K562 (cell line): Measurements from ENCODE around the gene RBFOX2. TPM values are rescaled to one million over a fixed set of nuclear protein-coding genes. Genes with fewer than 3 reads are reported as not detected.
A peak's percentile ranks its signal among the peaks of the same experiment; 100 is the strongest.

Experiments
- ATAC-seq: fragments of 200-7000 bp; cut with Tn5 transposase; 3 replicates; pipeline ENCODE4 v1.9.1; 2020; ENCODE audit warnings: moderate library complexity
- BruUV-seq: library from RNA; stranded (reverse); fragments of 400-500 nt; replicated peaks from 2 replicates; lab custom pipeline; 2021; lab: Mats Ljungman, UMichigan
- CTCF ChIA-PET: fragments of 300-600 bp; formaldehyde crosslinking; extraction: SDS; loops from one replicate; lab custom pipeline; 2021; ENCODE audit warnings: low intra/inter-chr PET ratio; lab: Yijun Ruan, JAX
- POLR2A ChIA-PET: fragments of 300-600, 350-650 bp; sonication (Branson Sonifier 250); formaldehyde crosslinking; extraction: SDS; loops from one replicate; lab custom pipeline; 2021; ENCODE audit warnings: antibody characterized with exemption, inconsistent platforms; lab: Yijun Ruan, JAX
- DNase-seq, 4 experiments: peaks; one replicate each; pipeline versions ENCODE4 v3.0.0 to v3.0.0-alpha.2; 2011 to 2018; ENCODE audit warnings: low spot score in 3 of 4, mixed read lengths in 3 of 4; ENCODE audit errors: extremely low read depth in 1 of 4
- FAIRE-seq: peaks from 2 replicates; lab custom pipeline; 2011; peaks lifted over from hg19 to GRCh38; lab: Jason Lieb, UNC
- H2AFZ ChIP-seq: 2 replicates; pipeline ENCODE4 v1.6.0; 2011; ENCODE audit warnings: low read depth, low read length, control low read depth, inconsistent platforms
- H3K27ac ChIP-seq: fragments of 200-600 bp; 3 replicates; pipeline ENCODE4 v1.8.0; 2011; ENCODE audit warnings: low read depth, mild to moderate bottlenecking, control low read depth, inconsistent platforms, low read length, moderate library complexity, mixed read lengths; ENCODE audit errors: extremely low read depth
- H3K27me3 ChIP-seq, 2 experiments: fragments of 300-600 bp in 1 of 2; 2 replicates in 1 of 2; 3 replicates in 1 of 2; pipeline versions ENCODE4 v1.6.0 to v1.8.0; 2011; ENCODE audit warnings: inconsistent platforms in 2 of 2, low read length in 2 of 2, mild to moderate bottlenecking in 1 of 2, mixed read lengths in 1 of 2, moderate library complexity in 1 of 2; ENCODE audit not compliant: control insufficient read depth in 2 of 2, insufficient read depth in 2 of 2
- H3K36me3 ChIP-seq: fragments of 300-600 bp; 3 replicates; pipeline ENCODE4 v1.8.0; 2011; ENCODE audit warnings: mild to moderate bottlenecking, low read length, inconsistent platforms; ENCODE audit not compliant: control insufficient read depth, insufficient read depth
- H3K4me1 ChIP-seq, 2 experiments: fragments of 200-600 bp in 1 of 2; replicated peaks in 1 of 2; 2 replicates in 1 of 2; 3 replicates in 1 of 2; pipeline versions ENCODE4 v1.5.1 to v1.8.0; 2011; ENCODE audit warnings: inconsistent platforms in 2 of 2, low read length in 2 of 2, mild to moderate bottlenecking in 1 of 2, mixed read lengths in 1 of 2, moderate library complexity in 1 of 2; ENCODE audit not compliant: control insufficient read depth in 2 of 2, insufficient read depth in 2 of 2
- H3K4me2 ChIP-seq: 2 replicates; pipeline ENCODE4 v1.6.1; 2011; ENCODE audit warnings: low read length, control low read depth, inconsistent platforms, mixed read lengths; ENCODE audit not compliant: insufficient read depth
- H3K4me3 ChIP-seq: fragments of 200-600 bp; sonication (generic), shearing (Covaris generic); 2 replicates; pipeline ENCODE4 v1.5.1; 2016; ENCODE audit warnings: control low read depth, inconsistent platforms
- H3K79me2 ChIP-seq: fragments of 200-600 bp; 3 replicates; pipeline ENCODE4 v1.8.0; 2011; ENCODE audit warnings: low read length, inconsistent platforms; ENCODE audit not compliant: control insufficient read depth, insufficient read depth
- H3K9ac ChIP-seq, 2 experiments: 2 replicates each; pipeline versions ENCODE4 v1.6.0 to v1.6.1; 2011; ENCODE audit warnings: low read depth in 2 of 2, low read length in 2 of 2, control low read depth in 1 of 2, inconsistent platforms in 1 of 2, mild to moderate bottlenecking in 1 of 2, mixed read lengths in 1 of 2; ENCODE audit not compliant: insufficient read depth in 1 of 2
- H3K9me1 ChIP-seq: one replicate; pipeline ENCODE4 v1.6.0; 2011; ENCODE audit warnings: inconsistent platforms, mild to moderate bottlenecking, low read length, moderate library complexity; ENCODE audit not compliant: control insufficient read depth, insufficient read depth
- H3K9me3 ChIP-seq: replicated peaks from 2 replicates; pipeline ENCODE4 v1.5.1; 2011; ENCODE audit warnings: low read depth, low read length, inconsistent platforms; ENCODE audit not compliant: control insufficient read depth, insufficient read depth
- H4K20me1 ChIP-seq: replicated peaks from 2 replicates; pipeline ENCODE4 v1.6.1; 2011; ENCODE audit warnings: low read length, inconsistent platforms, mixed read lengths; ENCODE audit not compliant: control insufficient read depth, insufficient read depth
- CEBPB ChIP-seq: fragments of 450-650 bp; IDR thresholded peaks from 2 replicates; pipeline ENCODE4 v1.6.1; 2016; ENCODE audit warnings: missing genetic modification characterization, missing compliant biosample characterization
- SMARCC2 ChIP-seq: fragments of 450-650 bp; IDR thresholded peaks from 2 replicates; pipeline ENCODE4 v1.6.1; 2017; ENCODE audit warnings: antibody characterized with exemption, moderate library complexity, mild to moderate bottlenecking, low read depth
- ZBTB8A ChIP-seq: fragments of 450-650 bp; IDR thresholded peaks from 2 replicates; pipeline ENCODE4 v1.6.1; 2018; ENCODE audit warnings: mild to moderate bottlenecking, moderate library complexity; ENCODE audit not compliant: partially characterized antibody
- ZNF311 ChIP-seq: fragments of 250-450 bp; sonication (Bioruptor Pico); IDR thresholded peaks from 2 replicates; pipeline ENCODE4 v1.4.0; 2020; ENCODE audit warnings: mild to moderate bottlenecking, moderate library complexity
- WGBS: fragments of 100-300 bp; shearing (Covaris generic); methylation state at CpG from one replicate; pipeline ENCODE4 v1.1.6; 2016; ENCODE audit warnings: low coverage, mixed read lengths; ENCODE audit not compliant: insufficient coverage; ENCODE audit errors: missing lambda C conversion rate; 5-methylcytosine and 5-hydroxymethylcytosine counted together
- in situ Hi-C: fragments of 300-500 bp; cut with MboI; formaldehyde crosslinking; loops from 4 replicates; pipeline ENCODE4 v1.15.0; 2018; ENCODE audit warnings: inconsistent platforms, mixed read lengths
- intact Hi-C: fragments of 100-400 bp; cut with micrococcal nuclease; formaldehyde crosslinking; loops from 2 replicates; pipeline ENCODE4 v1.14.2; 2022
- polyA plus RNA-seq, 8 experiments: library from polyadenylated mRNA; depleted of rRNA in 4 of 8; stranded (reverse) in 5 of 8; unstranded in 3 of 8; fragments of >200 nt; fragmentation: Nextera tagmentation in 2 of 8; fragmentation: Illumina TruSeq in 1 of 8; extraction: Ambion mirVana in 2 of 8; extraction: Trizol in 1 of 8; gene quantifications; 2 replicates each; pipeline versions ENCODE4 v1.2.1 to v1.2.3, GENCODE V29; 2011 to 2014; ENCODE audit warnings: inconsistent platforms in 1 of 8, missing spikeins in 1 of 8
- total RNA-seq, 7 experiments: library from RNA; depleted of rRNA in 6 of 7; stranded (reverse); fragments of >200 nt in 6 of 7; fragmentation: Illumina TruSeq in 2 of 7; extraction: Trizol in 2 of 7; gene quantifications; 2 replicates each; pipeline versions ENCODE4 v1.2.1 to v1.2.3, GENCODE V29; 2011 to 2021; ENCODE audit warnings: low replicate concordance in 1 of 7
- TF ChIP-seq, protein P1 (sequence below): fragments of 150-350 bp; conservative IDR thresholded peaks from 2 replicates; pipeline ENCODE4 v1.6.1; 2014; ENCODE audit warnings: low read length

RBFOX2 gene
- total and polyA plus RNA-seq, 9 of the 15 experiments (the other 6 are each of a cell fraction or from before 2014, with no cell fraction given) = 5.8 to 24.8 (median 14.2) TPM

DNA sequence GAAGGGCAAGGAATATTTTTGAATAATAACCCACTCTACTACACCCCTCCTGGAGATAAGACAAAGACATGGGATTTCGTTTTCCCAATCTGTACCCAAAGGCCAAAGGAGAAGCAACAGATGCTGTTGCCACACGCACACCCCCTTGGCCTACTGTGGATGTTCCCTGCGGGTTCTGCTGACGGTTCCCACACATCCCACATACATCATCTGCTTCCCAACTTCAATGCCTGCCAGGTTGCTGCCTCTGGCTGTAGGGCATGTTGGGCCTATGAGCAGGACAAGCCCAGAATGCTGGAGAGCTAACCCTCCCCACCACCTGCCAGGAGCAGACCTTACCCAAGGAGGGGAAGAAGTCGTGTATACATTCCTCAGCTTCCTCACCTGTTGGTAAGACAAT, 13.6 kb upstream of the RBFOX2 start (continued):
- TF ChIP-seq, protein P1, sequence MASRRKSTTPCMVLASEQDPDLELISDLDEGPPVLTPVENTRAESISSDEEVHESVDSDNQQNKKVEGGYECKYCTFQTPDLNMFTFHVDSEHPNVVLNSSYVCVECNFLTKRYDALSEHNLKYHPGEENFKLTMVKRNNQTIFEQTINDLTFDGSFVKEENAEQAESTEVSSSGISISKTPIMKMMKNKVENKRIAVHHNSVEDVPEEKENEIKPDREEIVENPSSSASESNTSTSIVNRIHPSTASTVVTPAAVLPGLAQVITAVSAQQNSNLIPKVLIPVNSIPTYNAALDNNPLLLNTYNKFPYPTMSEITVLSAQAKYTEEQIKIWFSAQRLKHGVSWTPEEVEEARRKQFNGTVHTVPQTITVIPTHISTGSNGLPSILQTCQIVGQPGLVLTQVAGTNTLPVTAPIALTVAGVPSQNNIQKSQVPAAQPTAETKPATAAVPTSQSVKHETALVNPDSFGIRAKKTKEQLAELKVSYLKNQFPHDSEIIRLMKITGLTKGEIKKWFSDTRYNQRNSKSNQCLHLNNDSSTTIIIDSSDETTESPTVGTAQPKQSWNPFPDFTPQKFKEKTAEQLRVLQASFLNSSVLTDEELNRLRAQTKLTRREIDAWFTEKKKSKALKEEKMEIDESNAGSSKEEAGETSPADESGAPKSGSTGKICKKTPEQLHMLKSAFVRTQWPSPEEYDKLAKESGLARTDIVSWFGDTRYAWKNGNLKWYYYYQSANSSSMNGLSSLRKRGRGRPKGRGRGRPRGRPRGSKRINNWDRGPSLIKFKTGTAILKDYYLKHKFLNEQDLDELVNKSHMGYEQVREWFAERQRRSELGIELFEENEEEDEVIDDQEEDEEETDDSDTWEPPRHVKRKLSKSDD = no peak
- TF ChIP-seq ZNF311 (no peak), SMARCC2 (no peak)

DNA sequence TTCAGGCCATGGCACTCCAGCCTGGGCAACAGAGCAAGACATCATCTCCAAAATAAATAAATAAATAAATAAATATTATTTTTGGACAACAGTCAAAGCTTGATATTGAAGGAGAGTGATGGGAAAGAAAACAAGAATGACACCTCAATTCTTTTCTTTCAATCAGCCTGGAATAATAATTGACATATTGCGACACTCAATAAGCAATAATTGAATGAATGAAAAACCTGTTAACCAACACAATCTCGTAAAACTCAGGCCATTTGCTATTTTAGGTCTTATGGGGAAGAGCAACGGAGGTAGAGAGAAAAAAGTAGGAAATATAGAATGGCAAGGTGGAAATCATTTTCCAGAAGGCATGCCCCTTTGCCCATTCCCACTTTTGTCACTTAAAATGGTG, 10.5 kb upstream of the RBFOX2 start:
- CTCF ChIA-PET = no interaction called here
- FAIRE-seq (no peak), ATAC-seq (no peak), DNase-seq (no peak)
- TF ChIP-seq ZBTB8A = no peak
- peak; percentile 57 for TF ChIP-seq CEBPB (tag)
- Histone ChIP-seq H3K9ac (no peak overlapping the region), H3K27me3 (no peaks in the 10 kb centered on the region), H4K20me1 (no peaks in the 10 kb centered on the region), H3K36me3 (no peaks in the 10 kb centered on the region), H3K9me1 (no peaks in the 10 kb centered on the region), H3K79me2 (no peaks in the 10 kb centered on the region), H3K27ac (no peak overlapping the region), H2AFZ (no peak overlapping the region), H3K4me1 (peaks cover 0 to 16% of the 10 kb centered on the region in 2 experiments; a peak in 4 of 5 replicates), H3K9me3 (no peaks in the 10 kb centered on the region), H3K4me3 (no peak overlapping the region), H3K4me2 (no peak overlapping the region)
- intact Hi-C loops (no loop called here), in situ Hi-C loops (no loop called here)
- POLR2A ChIA-PET = interaction anchor here (0.6 kb wide), 1 partner anchor 37 kb away, joined by 3 read pairs; no protein-coding TSS in a partner anchor
- no TSS peak for BruUV-seq
- WGBS = 66% methylated on average over 3 of the region's 3 CpGs
